DMS53 treated with DMSO at 0.1 percent for 48 hours (cell line): ENCODE data around the gene USP36.
"Not testable (repeated sequence)": the region's sequence is repeated elsewhere in the genome, so short reads cannot be mapped to it uniquely, and the experiment has no call there.

Experiments used
- DNase-seq: peaks from one replicate; lab custom pipeline; 2025; ENCODE audit not compliant: unreplicated experiment; lab: John Stamatoyannopoulos, UW

Gene USP36

DNA sequence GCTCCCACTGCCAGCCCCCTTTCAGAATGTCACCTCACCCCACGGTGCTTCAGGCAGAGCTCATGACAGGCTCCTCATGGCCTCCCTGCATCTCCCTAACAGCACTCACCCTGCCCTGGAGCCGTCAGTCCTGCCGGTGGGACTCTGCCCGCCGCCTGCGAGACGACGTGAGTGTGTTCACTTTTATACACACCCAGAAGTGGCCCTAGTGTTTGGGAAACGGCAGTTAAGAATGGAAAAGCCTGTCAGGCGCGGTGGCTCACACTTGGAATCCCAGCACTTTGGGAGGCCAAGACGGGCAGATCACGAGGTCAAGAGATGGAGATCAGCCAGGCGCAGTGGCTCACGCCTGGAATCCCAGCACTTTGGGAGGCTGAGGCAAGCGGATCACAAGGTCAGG lies 46.2 kb downstream of the USP36 start:
- no peak for DNase-seq

- no peak for DNase-seq
These were observed 46.6 kb downstream of the USP36 start for GRCh38 chr17:78793968-78794367.

GRCh38 chr17:78793415-78793814 lies 47.2 kb downstream of the USP36 start:
- DNase-seq: no peak

GRCh38 chr17:78791840-78792709 lies 48.5 kb downstream of the USP36 start:
- no peak for DNase-seq

- DNase-seq: no peak
These were observed 50.1 kb downstream of the USP36 start for GRCh38 chr17:78790552-78790951.

DNA sequence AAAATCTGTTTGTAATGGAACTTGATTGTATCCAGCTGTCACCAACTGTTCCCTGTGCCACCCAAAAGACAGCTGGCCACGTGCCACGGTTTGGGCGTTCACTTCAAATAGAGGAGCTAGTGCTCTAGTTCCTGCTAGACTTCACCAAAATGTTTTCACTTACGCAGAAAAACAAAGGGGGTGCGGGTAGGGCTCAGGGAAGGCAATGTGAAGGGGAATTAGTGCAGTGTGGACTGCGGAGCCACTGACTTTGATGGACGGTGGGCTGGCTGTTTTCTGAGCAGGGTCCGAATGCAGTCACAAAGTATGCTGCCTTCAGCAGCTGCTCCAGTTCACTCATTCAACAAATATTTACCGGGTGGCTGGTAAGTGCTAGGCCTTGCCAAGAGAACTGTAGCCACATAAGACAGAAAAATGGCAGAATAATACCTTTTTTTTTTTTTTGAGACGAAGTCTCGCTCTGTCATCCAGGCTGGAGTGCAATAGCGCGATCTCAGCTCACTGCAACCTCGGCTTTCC lies 50.9 kb downstream of the USP36 start:
- peak; percentile 82 for DNase-seq

DNA sequence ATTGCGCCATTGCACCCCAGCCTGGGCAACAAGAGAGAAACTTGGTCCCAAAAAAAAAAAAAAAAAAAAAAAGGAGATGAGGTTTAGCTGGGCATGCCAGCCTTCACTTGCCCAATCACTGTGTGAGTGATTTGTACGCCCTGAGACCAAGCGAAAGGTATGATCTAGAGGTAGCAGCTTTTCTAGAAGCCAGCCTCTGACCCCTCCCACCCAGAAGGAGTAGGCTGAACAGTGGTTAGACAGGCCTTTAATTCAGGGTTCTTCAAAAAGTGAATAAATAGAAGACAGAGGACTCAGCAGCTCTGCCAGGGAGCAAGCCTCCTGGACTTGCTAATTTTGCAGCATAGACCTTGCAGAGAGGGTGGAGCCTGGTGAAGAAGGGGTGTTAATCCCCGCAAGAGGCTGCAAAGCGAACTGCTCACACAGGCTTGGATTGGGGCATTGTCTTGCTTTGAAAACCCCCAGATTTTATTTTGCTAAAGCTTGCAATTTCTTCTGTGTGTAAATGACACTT lies 51.4 kb downstream of the USP36 start:
- DNase-seq: no peak

- no peak for DNase-seq
These were observed 52.2 kb downstream of the USP36 start for GRCh38 chr17:78788451-78788850.

DNA sequence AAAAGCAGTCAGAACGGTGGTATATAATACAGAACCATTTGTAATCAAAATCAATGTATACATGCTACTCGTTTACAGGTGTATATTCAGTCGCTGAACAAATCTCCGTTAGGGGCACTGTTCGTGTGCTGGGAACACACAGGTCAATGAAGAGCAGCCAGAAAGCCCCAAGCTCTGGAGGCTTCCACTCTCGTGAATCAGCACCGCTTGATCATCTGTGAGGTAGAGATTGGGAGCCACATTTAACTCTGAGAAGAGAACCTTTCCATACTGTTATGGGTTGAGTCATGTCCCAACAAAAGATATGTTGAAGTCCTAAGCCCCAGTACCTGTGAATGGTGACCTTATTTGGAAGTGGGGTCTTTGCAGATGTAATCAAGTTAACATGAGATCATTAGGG lies 53.2 kb downstream of the USP36 start:
- no peak for DNase-seq

- no peak for DNase-seq
These were observed 55.0 kb downstream of the USP36 start for GRCh38 chr17:78785663-78786057.

DNA sequence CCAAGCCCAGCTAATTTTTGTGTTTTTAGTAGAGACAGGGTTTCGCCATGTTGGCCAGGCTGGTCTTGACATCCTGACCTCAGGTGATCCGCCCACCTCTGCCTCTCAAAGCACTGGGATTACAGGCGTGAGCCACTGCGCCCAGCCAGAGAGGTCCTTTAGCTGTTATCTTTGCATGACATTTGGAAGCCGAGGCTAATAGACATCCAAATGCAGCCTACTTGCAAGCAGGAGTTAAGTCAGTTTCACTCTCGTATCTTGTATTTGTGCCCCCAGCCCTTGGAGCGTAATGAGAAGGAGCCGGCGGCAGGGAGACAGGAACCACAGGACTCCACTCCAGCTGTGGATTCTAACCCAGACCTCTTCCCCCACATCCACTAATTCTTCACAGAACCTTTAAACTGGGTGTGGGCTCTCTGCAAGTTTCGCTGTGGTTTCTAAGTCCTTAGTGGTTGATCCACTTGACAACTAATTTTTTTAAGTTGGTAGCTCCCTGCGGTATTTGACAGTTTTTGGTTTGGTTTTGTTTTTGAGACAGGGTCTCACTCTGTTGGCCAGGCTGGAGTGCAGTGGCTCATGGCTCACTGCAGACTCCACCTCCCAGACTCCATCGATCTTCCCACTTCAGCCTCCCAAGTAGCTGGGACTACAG lies 55.5 kb downstream of the USP36 start:
- no peak for DNase-seq

- no peak for DNase-seq
These were observed 56.3 kb downstream of the USP36 start for GRCh38 chr17:78784352-78784751.

DNA sequence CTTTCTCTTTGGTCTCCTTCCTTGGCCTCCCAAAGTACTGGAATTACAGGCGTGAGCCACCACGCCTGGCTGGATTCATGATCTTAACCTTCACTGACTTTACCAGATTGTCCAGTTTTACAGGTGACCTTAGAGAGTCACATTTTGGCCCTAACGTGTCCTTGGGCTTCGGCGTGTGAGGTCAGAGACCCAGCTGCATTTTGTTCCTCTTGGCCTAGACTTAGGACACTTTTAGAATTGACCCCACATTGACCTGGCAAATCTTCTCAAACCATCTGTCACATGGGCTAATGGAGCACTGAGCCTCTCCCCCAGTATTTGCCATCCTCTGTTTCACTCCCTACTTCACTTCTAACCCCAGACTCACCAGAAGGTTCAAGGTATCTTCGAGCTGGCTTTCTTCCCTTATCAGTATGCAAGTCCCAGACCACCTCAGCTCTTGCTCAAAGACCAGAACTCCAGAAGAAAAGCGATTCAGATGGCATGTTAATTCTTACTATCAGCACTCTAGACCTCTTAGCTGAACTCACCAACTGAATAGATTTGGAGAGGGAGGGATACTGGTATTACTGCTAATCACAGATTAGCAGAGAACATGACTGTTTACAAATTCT lies 56.8 kb downstream of the USP36 start:
- DNase-seq: no peak

- no peak for DNase-seq
These were observed 58.7 kb downstream of the USP36 start, which contains the start of gene CYTH1 for GRCh38 chr17:78781893-78782304. CYTH1 (minus strand) TSS chr17:78782273; CDS start chr17:78782223, 50 bp downstream.

DNA sequence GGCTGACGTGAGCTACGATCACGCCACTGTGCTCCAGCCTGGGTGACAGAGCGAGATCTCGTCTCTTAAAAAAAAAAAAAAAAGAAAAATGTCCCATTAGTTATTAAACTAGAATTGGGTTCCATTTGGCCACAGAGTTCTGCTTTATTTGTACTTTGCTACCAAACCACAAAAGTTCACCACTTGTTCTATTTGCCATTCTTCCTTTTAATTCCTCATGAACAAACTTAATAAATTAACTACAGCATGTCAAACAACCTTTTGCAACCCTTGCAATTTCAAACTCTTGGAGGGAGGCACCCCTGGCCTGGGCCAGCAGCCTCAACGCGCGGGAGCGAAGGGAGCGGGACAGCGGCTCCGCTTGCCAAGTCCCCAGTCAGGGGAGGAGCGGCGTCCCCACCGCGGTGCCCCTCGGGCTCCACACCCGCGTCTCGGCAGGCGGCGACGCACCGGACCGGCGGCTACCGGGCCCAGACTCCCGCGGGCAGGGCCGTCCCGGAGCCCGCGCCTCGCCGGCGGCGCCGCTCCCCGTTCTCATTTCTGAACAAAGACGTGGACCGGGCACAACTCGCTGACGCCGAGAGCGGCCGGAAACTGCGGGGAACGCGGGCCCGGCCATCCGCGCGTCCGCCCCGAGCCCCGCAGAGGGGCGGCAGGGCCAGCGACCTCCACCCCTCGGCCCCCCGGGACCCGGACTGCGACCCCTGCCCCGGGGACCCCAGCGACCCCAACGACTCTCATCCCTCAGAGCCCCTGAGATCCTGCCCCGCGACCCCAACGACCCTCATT lies 59.3 kb downstream of the USP36 start:
- DNase-seq: peak; percentile 19

DNA sequence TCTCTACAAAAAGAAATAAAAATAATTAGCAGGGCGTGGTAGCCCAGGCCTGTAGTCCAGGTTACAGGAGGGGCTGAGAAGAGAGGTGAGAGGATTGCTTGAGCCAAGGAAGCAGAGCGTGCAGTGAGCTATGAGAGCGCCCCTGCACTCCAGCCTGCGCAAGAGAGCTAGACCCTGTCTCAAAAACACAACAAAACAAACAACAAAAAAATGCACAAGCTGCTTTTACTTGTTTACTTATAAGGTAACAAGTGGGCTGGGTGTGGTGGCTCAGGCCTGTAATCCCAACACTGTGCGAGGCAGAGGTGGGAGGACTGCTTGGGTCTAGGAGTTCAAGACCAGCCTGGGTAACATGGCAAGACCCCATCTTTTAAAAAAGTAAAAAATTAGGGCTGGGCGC lies 60.3 kb downstream of the USP36 start:
- no peak for DNase-seq

DNA sequence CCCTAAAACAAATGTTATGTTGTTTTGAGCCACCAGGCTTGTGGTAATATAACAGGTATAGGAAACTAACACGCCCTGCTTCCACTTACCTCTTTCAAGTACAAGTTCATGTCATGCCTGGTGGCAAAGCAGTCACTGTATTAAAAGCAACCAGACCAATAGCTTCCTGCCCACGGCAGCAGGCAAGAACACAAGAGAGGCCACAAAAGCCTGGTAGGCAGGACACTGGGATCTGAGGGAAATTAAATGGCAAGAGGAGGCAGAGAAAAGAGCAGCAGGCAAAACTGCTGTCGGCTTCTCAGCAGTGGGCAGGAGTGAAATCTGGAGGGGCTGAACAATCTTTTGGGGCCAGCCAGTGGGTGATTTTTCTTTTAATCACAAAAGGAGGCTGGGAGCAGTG lies 60.8 kb downstream of the USP36 start:
- DNase-seq: peak; percentile 44

DNA sequence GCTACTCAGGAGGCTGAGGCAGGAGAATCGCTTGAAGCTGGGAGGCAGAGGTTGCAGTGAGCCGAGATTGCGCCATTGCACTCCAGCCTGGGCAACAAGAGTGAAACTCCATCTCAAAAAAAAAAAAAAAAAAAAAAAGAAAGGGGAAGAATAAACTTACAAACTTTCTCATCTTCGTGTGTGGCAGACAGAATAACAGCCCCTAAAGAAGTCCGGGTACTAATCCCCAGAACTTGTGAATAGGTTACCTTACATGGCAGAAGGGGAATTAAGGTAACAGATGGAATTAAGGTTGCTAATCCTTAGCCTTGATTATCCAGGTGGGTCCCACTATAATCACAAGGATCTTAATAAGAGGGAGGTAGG lies 61.3 kb downstream of the USP36 start:
- not testable (repeated sequence) for DNase-seq

DNA sequence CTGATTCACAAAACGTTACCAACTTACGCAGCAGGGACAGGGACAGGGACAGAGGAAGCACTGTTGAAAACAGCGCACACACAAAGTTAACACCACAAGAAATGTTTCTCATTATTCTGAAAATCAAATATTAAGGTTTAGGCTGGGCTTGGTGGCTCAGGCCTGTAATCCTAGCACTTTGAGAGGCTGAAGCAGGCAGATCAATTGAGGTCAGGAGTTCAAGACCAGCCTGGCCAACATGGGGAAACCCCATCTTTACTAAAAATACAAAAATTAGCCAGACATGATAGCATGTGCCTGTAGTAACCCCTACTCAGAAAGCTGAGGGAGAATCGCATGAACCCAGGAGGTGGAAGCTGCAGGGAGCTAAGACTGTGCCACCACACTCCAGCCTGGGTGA lies 62.7 kb downstream of the USP36 start:
- DNase-seq: no peak

DNA sequence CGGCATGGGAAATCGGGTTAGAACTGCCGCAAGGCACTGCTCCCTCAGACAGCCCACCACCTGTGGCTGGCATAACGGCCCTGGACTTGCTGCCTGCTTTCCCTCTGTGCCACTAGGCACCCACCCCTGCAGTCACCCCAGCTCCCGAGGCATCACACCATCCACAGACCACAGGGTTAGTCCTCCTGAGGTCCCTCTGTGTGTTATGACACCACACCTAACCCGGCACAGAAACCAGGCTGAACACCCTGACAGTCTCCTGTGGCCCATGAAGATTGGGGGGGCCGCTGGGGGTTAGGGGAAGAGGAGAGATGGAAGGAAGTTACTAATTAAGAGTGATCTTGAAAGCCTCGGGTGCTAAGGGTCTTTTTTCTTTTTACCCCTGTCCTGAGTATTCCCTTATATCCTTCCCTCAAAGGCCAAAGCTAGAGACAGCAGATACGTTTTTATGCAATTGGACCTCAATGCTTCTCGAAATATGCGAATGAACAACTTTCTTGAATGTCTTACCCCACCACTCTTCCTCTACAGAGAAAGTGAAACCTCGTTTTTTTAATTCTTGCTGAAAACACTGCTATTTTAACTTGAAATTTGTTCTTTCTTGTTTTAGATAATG lies 65.5 kb downstream of the USP36 start:
- no peak for DNase-seq
